ENCODE results near the gene CTNNBIP1. TPM values are rescaled to one million over a fixed set of nuclear protein-coding genes. Genes with fewer than 3 reads are reported as not detected.
"Not testable (repeated sequence)": the region's sequence is repeated elsewhere in the genome, so short reads cannot be mapped to it uniquely, and the experiment has no call there.

Gene CTNNBIP1
- total and polyA plus RNA-seq, 5 donors from 2014 or later: 5.9 to 9.6 (median 9.3) TPM

DNA sequence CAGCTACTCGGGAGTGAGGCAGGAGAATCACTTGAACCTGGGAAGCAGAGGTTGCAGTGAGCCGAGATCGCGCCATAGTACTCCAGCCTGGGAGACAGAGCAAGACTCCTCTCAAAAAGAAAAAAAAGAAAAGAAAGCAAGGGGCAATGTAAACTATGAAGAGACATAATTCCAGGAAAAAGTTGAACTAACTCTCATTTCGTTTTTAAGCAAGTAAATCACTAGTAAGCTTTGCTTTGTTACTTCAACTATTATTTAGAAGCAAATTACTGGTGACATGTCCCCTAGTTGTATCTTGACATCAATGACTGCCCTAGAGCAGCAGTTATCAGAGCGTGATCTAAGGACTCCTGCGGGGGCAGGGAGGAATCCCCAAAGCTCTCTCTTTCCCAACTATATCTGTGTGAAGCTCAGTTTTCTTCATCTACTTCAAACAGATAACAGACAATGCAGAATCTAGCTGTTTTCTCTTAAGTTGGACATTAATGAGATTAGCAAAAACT is 105.0 kb downstream of the CTNNBIP1 start:
- Mint-ChIP-seq H3K27ac (peak overlapping the region in 1 of 3 donors; percentile 67), H3K36me3 (peaks cover 8% of the 10 kb centered on the region), H3K4me1 (peaks cover 15 to 83% (median 43%) of the 10 kb centered on the region in 4 donors), H3K4me3 (peak overlapping the region in 2 of 4 donors; percentile 15 to 57), H3K27me3 (no peaks in the 10 kb centered on the region), H3K9me3 (no peaks in the 10 kb centered on the region)
- H3K9me3 ChIP-seq (ENCODE audit: control insufficient read depth in 2 of 2, low read length in 2 of 2): no peaks in the 10 kb centered on the region
- peaks cover 2% of the 10 kb centered on the region for H3K36me3 ChIP-seq (ENCODE audit: control insufficient read depth, insufficient read depth, low read length)
- H3K4me1 ChIP-seq (ENCODE audit: control insufficient read depth, insufficient read depth, low read length, poor library complexity, severe bottlenecking): peaks cover 9% of the 10 kb centered on the region
- DNase-seq: no peak
- no peak for ATAC-seq (ENCODE audit: low read depth in 2 of 2)
- H3K4me3 ChIP-seq (ENCODE audit: low read depth, low read length): no peak overlapping the region
- H3K27ac ChIP-seq (ENCODE audit: insufficient read depth, low read length, poor library complexity, severe bottlenecking): no peak overlapping the region
- no peaks in the 10 kb centered on the region for H3K27me3 ChIP-seq (ENCODE audit: control insufficient read depth, insufficient read depth, low read length)

DNA sequence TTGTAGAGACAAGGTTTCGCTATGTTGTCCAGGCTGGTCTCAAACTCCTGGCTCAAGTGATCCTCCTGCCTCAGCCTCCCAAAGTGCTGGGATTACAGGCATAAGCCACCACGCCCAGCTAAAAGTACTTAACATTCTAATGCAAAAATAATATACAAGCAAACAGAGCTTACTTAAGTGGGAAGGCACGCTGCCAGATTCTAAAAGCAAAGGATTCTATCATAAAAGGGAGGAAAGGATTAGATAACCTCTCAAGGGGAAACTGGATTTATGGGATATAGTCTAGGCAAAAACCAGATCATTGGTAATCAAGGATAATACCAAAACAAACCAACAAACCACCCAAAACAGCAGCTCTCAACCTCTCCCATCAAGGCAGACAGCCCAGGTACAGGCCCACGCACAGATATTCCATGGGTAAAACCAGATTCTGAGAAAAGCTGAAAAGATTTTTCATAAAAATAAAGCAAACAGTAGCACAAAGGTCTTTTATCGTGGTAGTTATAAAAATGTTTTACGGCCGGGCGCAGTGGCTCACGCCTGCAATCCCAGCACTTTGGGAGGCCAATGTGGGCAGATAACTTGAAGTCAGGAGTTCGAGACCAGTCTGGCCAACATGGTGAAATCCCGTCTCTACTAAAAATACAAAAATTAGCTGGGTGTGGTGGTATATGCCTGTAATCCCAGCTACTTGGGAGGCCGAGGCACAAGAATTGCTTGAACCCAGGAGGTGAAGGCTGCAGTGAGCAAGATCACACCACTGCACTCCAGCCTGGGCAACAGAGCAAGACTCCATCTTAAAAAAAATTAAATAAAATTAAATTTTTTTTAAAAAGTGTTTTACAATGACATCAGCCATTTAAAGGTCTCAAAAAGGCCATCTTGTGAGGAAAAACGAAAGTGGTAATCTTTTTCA is 106.8 kb downstream of the CTNNBIP1 start:
- ATAC-seq (ENCODE audit: low read depth in 2 of 2); H3K36me3 ChIP-seq (ENCODE audit: control insufficient read depth, insufficient read depth, low read length); DNase-seq; H3K27me3 Mint-ChIP-seq; H3K27me3 ChIP-seq (ENCODE audit: control insufficient read depth, insufficient read depth, low read length); H3K9me3 ChIP-seq (ENCODE audit: control insufficient read depth in 2 of 2, low read length in 2 of 2); H3K4me3 ChIP-seq (ENCODE audit: low read depth, low read length); H3K9me3 Mint-ChIP-seq; H3K36me3 Mint-ChIP-seq: not testable (repeated sequence)
- Mint-ChIP-seq H3K27ac (peak overlapping the region in 2 of 3 donors; percentile 31 to 79), H3K4me1 (peaks cover 23 to 83% (median 46%) of the 10 kb centered on the region in 4 donors), H3K4me3 (peak overlapping the region in 1 of 4 donors; percentile 48)
- Histone ChIP-seq H3K4me1 (ENCODE audit: control insufficient read depth, insufficient read depth, low read length, poor library complexity, severe bottlenecking) (peaks cover 25% of the 10 kb centered on the region), H3K27ac (ENCODE audit: insufficient read depth, low read length, poor library complexity, severe bottlenecking) (peak overlapping the region; percentile 15)

DNA sequence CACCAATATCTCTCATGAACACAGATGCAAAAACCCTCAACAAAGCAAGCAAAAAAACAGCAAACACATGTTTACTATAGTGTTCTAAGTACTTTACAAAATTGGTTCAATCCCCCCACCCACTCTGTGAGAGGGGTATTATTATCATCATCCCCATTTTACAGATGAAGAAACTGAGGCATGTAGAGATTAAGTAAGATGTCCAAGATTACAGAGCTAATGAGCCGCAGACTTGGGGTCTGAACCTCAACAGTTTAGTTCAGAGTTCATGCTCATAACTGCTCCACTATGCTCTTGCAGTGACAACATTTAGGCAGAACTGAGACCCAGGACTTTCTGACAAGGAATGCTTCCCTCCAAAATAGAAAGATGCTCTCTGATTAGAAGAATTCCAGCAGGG is 108.2 kb downstream of the CTNNBIP1 start:
- DNase-seq (no peak), ATAC-seq (ENCODE audit: low read depth in 2 of 2) (no peak)
- H3K27ac Mint-ChIP-seq: peak overlapping the region; percentile 77 to 86 (median 79)
- H3K4me1 Mint-ChIP-seq: peaks cover 23 to 83% (median 51%) of the 10 kb centered on the region in 4 donors
- H3K27me3 Mint-ChIP-seq: no peaks in the 10 kb centered on the region
- peaks cover 8% of the 10 kb centered on the region for H3K36me3 Mint-ChIP-seq
- H3K4me1 ChIP-seq (ENCODE audit: control insufficient read depth, insufficient read depth, low read length, poor library complexity, severe bottlenecking): peaks cover 38% of the 10 kb centered on the region
- H3K9me3 Mint-ChIP-seq: no peaks in the 10 kb centered on the region
- H3K27ac ChIP-seq (ENCODE audit: insufficient read depth, low read length, poor library complexity, severe bottlenecking): no peak overlapping the region
- H3K4me3 ChIP-seq (ENCODE audit: low read depth, low read length): no peak overlapping the region
- H3K36me3 ChIP-seq (ENCODE audit: control insufficient read depth, insufficient read depth, low read length): no peaks in the 10 kb centered on the region
- H3K27me3 ChIP-seq (ENCODE audit: control insufficient read depth, insufficient read depth, low read length): no peaks in the 10 kb centered on the region
- H3K9me3 ChIP-seq (ENCODE audit: control insufficient read depth in 2 of 2, low read length in 2 of 2): no peaks in the 10 kb centered on the region
- H3K4me3 Mint-ChIP-seq: peak overlapping the region; percentile 12 to 85 (median 44)

Other genes starting within 250 kb of the CTNNBIP1 start
- gene CLSTN1, start 86.3 kb downstream of the CTNNBIP1 start, total RNA-seq: 106 TPM
- 10 to 100 TPM; 19.2 to 25.4 (median 22.3) TPM for gene CLSTN1, start 86.3 kb downstream of the CTNNBIP1 start, polyA plus RNA-seq
- 23.6 TPM for gene LZIC, start 33.1 kb upstream of the CTNNBIP1 start, total RNA-seq
- 10 to 100 TPM; 28.6 to 38.2 (median 33.4) TPM for gene LZIC, start 33.1 kb upstream of the CTNNBIP1 start, polyA plus RNA-seq
- 3.8 TPM for gene NMNAT1, start 33.2 kb upstream of the CTNNBIP1 start, total RNA-seq
- 1 to 10 TPM; 3.6 to 5.6 (median 4.3) TPM for gene NMNAT1, start 33.2 kb upstream of the CTNNBIP1 start, polyA plus RNA-seq
- gene RBP7, start 87.0 kb upstream of the CTNNBIP1 start, total RNA-seq: not detected
- gene RBP7, start 87.0 kb upstream of the CTNNBIP1 start, polyA plus RNA-seq: not detected
- 38.7 TPM for gene UBE4B, start 122.7 kb upstream of the CTNNBIP1 start, total RNA-seq
- 1 to 10 TPM; 8.0 to 9.6 (median 9.2) TPM for gene UBE4B, start 122.7 kb upstream of the CTNNBIP1 start, polyA plus RNA-seq

All from CD4-positive, CD25-positive, alpha-beta regulatory T cell (primary cell).